ENCODE results near the gene ARRB1.

ARRB1 gene

DNA sequence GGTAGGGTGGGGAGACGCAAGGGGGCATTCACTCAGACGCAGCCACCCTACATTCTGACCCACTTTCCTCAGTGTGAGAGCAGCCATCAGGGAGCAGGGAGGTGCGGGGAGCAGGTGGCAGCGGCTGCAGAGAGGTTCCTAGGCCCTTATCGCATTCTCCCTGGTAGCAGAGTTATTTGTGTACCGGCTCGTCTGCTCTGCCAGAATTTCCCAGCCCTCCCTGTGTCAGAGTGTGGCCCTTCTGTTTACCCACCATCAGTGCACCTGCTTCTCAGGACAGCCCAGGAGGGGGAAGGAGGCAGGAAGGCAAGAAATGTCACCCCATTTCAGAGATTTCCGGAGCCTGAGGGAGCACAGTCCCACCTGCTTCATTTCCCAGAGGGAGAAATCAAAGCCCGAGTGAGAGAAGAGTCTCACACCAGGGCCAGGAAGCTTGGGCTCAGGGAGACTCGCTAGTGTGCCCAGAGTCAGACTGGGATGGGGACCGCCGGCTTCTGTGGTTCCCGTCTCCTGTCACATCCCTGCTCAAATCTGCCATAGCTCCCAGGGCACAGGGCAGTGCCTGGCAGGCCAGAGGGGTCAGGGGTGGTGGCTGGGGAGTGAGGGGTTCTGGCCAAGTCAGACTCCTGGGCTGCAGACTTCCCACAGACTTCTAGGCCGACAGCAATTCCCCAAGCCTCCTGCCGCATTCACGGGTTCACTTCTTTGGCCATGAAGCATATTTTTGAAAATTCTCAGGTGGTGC is 49.7 kb downstream of the ARRB1 start:
- H3K4me3 ChIP-seq (ENCODE audit: low read depth, low read length), result no peak overlapping the region
- TF ChIP-seq, protein P1, sequence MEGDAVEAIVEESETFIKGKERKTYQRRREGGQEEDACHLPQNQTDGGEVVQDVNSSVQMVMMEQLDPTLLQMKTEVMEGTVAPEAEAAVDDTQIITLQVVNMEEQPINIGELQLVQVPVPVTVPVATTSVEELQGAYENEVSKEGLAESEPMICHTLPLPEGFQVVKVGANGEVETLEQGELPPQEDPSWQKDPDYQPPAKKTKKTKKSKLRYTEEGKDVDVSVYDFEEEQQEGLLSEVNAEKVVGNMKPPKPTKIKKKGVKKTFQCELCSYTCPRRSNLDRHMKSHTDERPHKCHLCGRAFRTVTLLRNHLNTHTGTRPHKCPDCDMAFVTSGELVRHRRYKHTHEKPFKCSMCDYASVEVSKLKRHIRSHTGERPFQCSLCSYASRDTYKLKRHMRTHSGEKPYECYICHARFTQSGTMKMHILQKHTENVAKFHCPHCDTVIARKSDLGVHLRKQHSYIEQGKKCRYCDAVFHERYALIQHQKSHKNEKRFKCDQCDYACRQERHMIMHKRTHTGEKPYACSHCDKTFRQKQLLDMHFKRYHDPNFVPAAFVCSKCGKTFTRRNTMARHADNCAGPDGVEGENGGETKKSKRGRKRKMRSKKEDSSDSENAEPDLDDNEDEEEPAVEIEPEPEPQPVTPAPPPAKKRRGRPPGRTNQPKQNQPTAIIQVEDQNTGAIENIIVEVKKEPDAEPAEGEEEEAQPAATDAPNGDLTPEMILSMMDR (IDR thresholded peaks at IDR 0.05; ENCODE audit: low read depth, low read length), result no peak

DNA sequence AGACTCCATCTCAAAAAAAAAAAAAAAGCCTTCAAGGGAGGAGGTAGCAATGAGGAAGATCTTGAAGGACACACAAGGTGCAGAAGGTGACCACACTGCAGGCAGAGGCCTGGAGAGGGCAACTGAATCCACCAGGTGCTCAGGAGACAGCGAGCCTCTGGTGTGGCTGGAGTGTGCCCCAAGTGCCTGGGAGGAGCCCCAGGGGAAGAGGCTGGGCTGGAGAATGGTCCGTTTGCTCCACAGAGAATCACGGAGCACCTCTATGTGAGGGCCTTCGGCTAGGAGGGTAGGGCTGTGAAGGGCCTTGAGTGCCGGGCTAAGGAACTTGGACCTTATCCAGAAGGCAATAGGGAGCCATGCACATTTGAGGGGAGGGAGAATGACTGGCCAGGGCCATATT is 50.3 kb downstream of the ARRB1 start:
- TF ChIP-seq, protein P1 (IDR thresholded peaks at IDR 0.05; ENCODE audit: low read depth, low read length), result no peak
- H3K4me3 ChIP-seq (ENCODE audit: low read depth, low read length), result no peak overlapping the region

DNA sequence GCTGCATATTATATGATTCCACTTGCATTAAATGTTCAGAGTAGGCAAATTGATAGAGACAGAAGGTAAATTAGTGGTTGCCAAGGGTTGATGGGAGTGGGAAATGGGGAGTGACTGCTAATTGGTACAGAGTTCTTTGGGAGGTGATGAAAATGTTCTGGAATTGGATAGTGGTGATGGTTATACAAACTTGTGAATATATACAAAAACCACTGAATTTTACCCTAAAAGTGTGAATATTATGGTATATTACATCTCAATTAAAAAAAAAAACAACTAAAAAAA is 52.5 kb downstream of the ARRB1 start:
- H3K4me3 ChIP-seq (ENCODE audit: low read depth, low read length), result no peak overlapping the region
- TF ChIP-seq, protein P1 (IDR thresholded peaks at IDR 0.05; ENCODE audit: low read depth, low read length), result no peak

DNA sequence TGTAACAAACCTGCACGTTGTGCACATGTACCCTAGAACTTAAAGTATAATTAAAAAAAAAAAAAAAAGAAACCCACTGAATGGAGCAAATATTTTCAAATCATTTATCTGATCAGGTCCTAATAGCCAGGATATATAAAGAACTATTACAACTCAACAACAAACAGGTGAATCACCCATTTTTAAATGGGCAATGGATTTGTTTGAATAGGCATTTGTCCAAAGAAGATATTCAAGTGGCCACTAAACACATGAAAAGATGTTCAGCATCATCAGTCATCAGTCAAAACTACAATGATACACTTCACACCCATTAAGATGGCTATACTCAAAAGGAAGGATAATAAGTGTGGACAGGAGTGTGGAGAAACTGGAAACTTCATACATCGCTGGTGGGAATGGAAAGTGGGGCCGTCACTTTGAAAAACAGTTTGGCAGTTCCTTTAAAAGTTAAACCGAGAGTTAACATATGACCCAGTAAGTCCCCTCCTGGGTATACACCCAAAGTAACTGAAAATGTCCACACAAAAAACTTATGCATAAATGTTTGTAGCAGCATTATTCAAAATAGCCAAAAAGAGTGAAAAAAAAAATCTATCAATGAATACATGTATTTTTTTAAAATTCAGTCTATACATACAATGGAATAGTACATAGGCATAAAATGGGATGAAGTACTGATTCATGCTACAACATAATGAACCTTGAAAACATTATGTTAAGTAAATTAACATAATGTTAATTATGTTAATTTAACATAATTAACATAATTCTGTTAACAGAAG is 53.1 kb downstream of the ARRB1 start:
- TF ChIP-seq, protein P1 (IDR thresholded peaks at IDR 0.05; ENCODE audit: low read depth, low read length), result no peak
- H3K4me3 ChIP-seq (ENCODE audit: low read depth, low read length), result no peak overlapping the region

DNA sequence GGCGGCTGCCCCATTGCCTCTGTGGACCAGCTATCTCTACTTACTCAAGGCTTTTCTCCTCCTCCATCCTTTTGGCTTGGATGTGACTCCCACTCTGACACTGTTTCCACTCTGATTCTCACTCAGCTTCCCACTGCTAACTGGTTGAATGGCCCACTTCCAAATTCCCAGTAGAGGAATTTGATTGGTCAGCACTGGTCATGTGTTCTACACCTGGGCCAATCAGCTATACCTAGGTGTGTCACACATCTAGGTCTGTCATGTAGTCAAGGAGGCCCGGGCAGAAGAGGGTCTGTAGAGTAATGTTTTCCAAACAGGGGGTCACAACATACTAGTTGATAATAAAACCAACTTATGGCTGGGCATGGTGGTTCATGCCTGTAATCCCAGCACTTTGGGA is 57.6 kb downstream of the ARRB1 start:
- H3K4me3 ChIP-seq (ENCODE audit: low read depth, low read length), result no peak overlapping the region
- TF ChIP-seq, protein P1 (IDR thresholded peaks at IDR 0.05; ENCODE audit: low read depth, low read length), result no peak

DNA sequence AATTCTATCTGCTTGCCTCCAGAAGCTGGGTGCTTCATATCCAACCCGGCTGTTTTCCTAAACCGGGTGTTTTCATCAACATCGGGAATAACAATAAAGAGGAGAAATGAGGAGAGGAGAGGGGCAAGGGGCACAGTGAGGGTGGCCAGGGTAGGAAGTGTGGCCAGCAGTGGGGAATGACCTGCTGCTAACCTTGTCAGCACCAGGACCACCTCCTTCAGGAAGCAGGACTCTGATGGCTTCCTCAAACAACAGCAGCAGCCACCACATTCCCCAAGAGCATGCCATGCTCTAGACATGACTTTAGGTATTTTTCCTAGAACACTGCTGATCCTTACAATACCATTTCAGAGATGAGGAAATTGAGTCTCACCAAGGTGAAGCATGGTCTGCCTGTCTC is 58.5 kb downstream of the ARRB1 start:
- TF ChIP-seq, protein P1 (IDR thresholded peaks at IDR 0.05; ENCODE audit: low read depth, low read length), result no peak
- H3K4me3 ChIP-seq (ENCODE audit: low read depth, low read length), result no peak overlapping the region

DNA sequence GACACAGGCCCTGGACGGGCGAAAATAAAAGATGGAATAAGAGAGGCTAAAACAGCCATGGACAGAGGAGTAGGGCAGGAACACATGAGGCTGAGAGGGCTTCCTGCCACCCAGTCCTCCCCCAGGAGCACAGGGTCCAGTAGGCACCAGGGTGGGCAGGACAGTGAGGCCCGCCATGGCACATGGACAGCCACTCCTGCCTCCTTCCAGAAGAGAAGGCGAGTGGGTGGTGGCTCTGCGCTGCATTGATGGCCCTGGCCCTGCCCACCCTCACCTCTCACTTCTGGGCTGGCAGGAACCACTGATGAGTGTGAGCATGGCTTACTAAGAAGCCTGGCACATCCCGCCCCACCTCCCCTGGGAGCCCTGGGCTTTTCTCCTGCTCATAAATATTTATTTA is 59.7 kb downstream of the ARRB1 start:
- TF ChIP-seq, protein P1 (IDR thresholded peaks at IDR 0.05; ENCODE audit: low read depth, low read length), result no peak
- no peak overlapping the region for H3K4me3 ChIP-seq (ENCODE audit: low read depth, low read length)

All from WI38 (cell line).